Measurements from ENCODE around the gene GASK1A. TPM values are rescaled to one million over a fixed set of nuclear protein-coding genes. Genes with fewer than 3 reads are reported as not detected.

GASK1A gene
- total RNA-seq, 1 donor from 2014 or later = 1.1 TPM

- FAIRE-seq (no peak), DNase-seq (ENCODE audit: low read depth) (no peak)
- Histone ChIP-seq H3K36me3 (ENCODE audit: control insufficient read depth, insufficient read depth, low read length) (no peaks in the 10 kb centered on the region), H3K27me3 (ENCODE audit: control insufficient read depth, insufficient read depth, low read length) (peaks cover 3% of the 10 kb centered on the region), H3K4me3 (ENCODE audit: low read depth, low read length) (no peak overlapping the region)
- no peak for TF ChIP-seq CTCF (IDR thresholded peaks at IDR 0.05; ENCODE audit: insufficient read depth, low read length, severe bottlenecking)
These were observed 75.6 kb downstream of the GASK1A start for GRCh38 chr3:43054754-43055153.

- Histone ChIP-seq H3K27me3 (ENCODE audit: control insufficient read depth, insufficient read depth, low read length) (peaks cover 3% of the 10 kb centered on the region), H3K36me3 (ENCODE audit: control insufficient read depth, insufficient read depth, low read length) (no peaks in the 10 kb centered on the region), H3K4me3 (ENCODE audit: low read depth, low read length) (no peak overlapping the region)
- no peak for TF ChIP-seq CTCF (IDR thresholded peaks at IDR 0.05; ENCODE audit: insufficient read depth, low read length, severe bottlenecking)
- FAIRE-seq (no peak), DNase-seq (ENCODE audit: low read depth) (no peak)
These were observed 76.3 kb downstream of the GASK1A start for GRCh38 chr3:43055393-43055792.

GRCh38 chr3:43055806-43056770, 77.0 kb downstream of the GASK1A start:
- H3K27me3 ChIP-seq (ENCODE audit: control insufficient read depth, insufficient read depth, low read length) = peaks cover 3% of the 10 kb centered on the region
- FAIRE-seq = no peak
- DNase-seq (ENCODE audit: low read depth) = no peak
- H3K4me3 ChIP-seq (ENCODE audit: low read depth, low read length) = no peak overlapping the region
- no peaks in the 10 kb centered on the region for H3K36me3 ChIP-seq (ENCODE audit: control insufficient read depth, insufficient read depth, low read length)
- no peak for TF ChIP-seq CTCF (IDR thresholded peaks at IDR 0.05; ENCODE audit: insufficient read depth, low read length, severe bottlenecking)

- FAIRE-seq = no peak
- TF ChIP-seq CTCF (IDR thresholded peaks at IDR 0.05; ENCODE audit: insufficient read depth, low read length, severe bottlenecking) = no peak
These were observed 80.3 kb downstream of the GASK1A start for GRCh38 chr3:43059456-43059855.

GRCh38 chr3:43061101-43061895, 82.2 kb downstream of the GASK1A start:
- no peak overlapping the region for H3K4me3 ChIP-seq (ENCODE audit: low read depth, low read length)
- no peaks in the 10 kb centered on the region for H3K27me3 ChIP-seq (ENCODE audit: control insufficient read depth, insufficient read depth, low read length)
- TF ChIP-seq CTCF (IDR thresholded peaks at IDR 0.05; ENCODE audit: insufficient read depth, low read length, severe bottlenecking) = no peak
- no peak for DNase-seq (ENCODE audit: low read depth)
- peak; percentile 62 for FAIRE-seq
- H3K36me3 ChIP-seq (ENCODE audit: control insufficient read depth, insufficient read depth, low read length) = no peaks in the 10 kb centered on the region

More at GRCh38 chr3:43059456-43059855, 80.3 kb downstream of the GASK1A start:
- no peak for DNase-seq (ENCODE audit: low read depth)
- Histone ChIP-seq H3K27me3 (ENCODE audit: control insufficient read depth, insufficient read depth, low read length) (no peaks in the 10 kb centered on the region), H3K36me3 (ENCODE audit: control insufficient read depth, insufficient read depth, low read length) (no peaks in the 10 kb centered on the region), H3K4me3 (ENCODE audit: low read depth, low read length) (no peak overlapping the region)
